WTC11 (cell line): ENCODE measurements around the gene BSN.

Source experiments
- CREM ChIP-seq: sonication (generic); formaldehyde crosslinking; IDR thresholded peaks from 2 replicates; pipeline ENCODE4 v1.8.1; 2022; ENCODE audit warnings: mild to moderate bottlenecking, missing genetic modification reagents, moderate library complexity
- NFYB ChIP-seq: sonication (generic); formaldehyde crosslinking; conservative IDR thresholded peaks from 2 replicates; pipeline ENCODE4 v1.8.0; 2022; ENCODE audit warnings: low read depth, missing genetic modification reagents
- NR2C2 ChIP-seq: sonication (generic); formaldehyde crosslinking; IDR thresholded peaks from 2 replicates; pipeline ENCODE4 v1.8.0; 2022; ENCODE audit warnings: mild to moderate bottlenecking, missing genetic modification reagents
- SMAD4 ChIP-seq: sonication (generic); formaldehyde crosslinking; IDR thresholded peaks from 2 replicates; pipeline ENCODE4 v1.8.0; 2022; ENCODE audit warnings: mild to moderate bottlenecking, missing genetic modification reagents
- TP53 ChIP-seq: sonication (generic); formaldehyde crosslinking; IDR thresholded peaks from 2 replicates; pipeline ENCODE4 v1.8.1; 2023; ENCODE audit warnings: mild to moderate bottlenecking, missing genetic modification reagents
- ZBTB21 ChIP-seq: sonication (generic); formaldehyde crosslinking; IDR thresholded peaks from 2 replicates; pipeline ENCODE4 v1.8.1; 2023; ENCODE audit warnings: mild to moderate bottlenecking, missing genetic modification reagents, borderline replicate concordance
- ZNF138 ChIP-seq: sonication (generic); formaldehyde crosslinking; conservative IDR thresholded peaks from 2 replicates; pipeline ENCODE4 v1.8.1; 2022; ENCODE audit warnings: mild to moderate bottlenecking, moderate library complexity, missing genetic modification reagents
- ZNF219 ChIP-seq: sonication (generic); formaldehyde crosslinking; IDR thresholded peaks from 2 replicates; pipeline ENCODE4 v1.8.0; 2023; ENCODE audit warnings: missing genetic modification reagents, mild to moderate bottlenecking, borderline replicate concordance
- ZNF416 ChIP-seq: fragments of 250-450 bp; sonication (Bioruptor Pico); IDR thresholded peaks from 2 replicates; pipeline ENCODE4 v1.9.0; 2021; ENCODE audit warnings: mild to moderate bottlenecking, inconsistent platforms
- ZNF671 ChIP-seq: fragments of 250-450 bp; sonication (Bioruptor Pico); IDR thresholded peaks from 2 replicates; pipeline ENCODE4 v1.8.0; 2021; ENCODE audit warnings: mild to moderate bottlenecking
- TF ChIP-seq, protein P1 (sequence below): fragments of 200-600 bp; IDR thresholded peaks from 2 replicates; pipeline ENCODE4 v1.8.0; 2022; ENCODE audit warnings: antibody characterized with exemption
- TF ChIP-seq, protein P2 (sequence below): sonication (generic); formaldehyde crosslinking; conservative IDR thresholded peaks from 2 replicates; pipeline ENCODE4 v1.8.1; 2022; ENCODE audit warnings: mild to moderate bottlenecking, missing genetic modification reagents

DNA sequence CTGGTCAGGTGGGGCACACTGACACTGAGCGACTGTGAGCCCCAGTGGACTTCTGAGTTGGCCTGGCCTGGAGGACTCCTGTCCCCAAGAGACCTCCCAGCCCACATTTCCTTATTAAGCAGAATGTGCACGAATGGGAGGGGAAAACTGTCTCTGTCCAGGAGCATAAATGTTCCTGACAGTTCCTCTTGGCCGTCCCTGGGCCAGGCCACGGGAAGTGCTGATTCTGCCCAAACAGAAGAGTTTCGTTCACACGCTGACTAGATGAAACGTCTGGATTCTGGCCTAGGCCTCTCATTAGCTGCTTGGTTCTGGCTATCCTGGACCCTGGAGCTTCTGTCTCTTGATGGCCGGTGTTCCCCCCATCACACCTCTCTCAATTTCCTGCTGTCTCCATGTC is 90.4 kb downstream of the BSN start:
- no peak for TF ChIP-seq TP53
- no peak for TF ChIP-seq ZNF138 (CRISPR knock-in tag)
- TF ChIP-seq, protein P1, sequence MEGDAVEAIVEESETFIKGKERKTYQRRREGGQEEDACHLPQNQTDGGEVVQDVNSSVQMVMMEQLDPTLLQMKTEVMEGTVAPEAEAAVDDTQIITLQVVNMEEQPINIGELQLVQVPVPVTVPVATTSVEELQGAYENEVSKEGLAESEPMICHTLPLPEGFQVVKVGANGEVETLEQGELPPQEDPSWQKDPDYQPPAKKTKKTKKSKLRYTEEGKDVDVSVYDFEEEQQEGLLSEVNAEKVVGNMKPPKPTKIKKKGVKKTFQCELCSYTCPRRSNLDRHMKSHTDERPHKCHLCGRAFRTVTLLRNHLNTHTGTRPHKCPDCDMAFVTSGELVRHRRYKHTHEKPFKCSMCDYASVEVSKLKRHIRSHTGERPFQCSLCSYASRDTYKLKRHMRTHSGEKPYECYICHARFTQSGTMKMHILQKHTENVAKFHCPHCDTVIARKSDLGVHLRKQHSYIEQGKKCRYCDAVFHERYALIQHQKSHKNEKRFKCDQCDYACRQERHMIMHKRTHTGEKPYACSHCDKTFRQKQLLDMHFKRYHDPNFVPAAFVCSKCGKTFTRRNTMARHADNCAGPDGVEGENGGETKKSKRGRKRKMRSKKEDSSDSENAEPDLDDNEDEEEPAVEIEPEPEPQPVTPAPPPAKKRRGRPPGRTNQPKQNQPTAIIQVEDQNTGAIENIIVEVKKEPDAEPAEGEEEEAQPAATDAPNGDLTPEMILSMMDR = no peak
- TF ChIP-seq NFYB = no peak
- TF ChIP-seq SMAD4 (CRISPR knock-in tag) = no peak
- TF ChIP-seq CREM (CRISPR knock-in tag) = no peak
- no peak for TF ChIP-seq ZBTB21 (CRISPR knock-in tag)
- TF ChIP-seq ZNF219 (CRISPR knock-in tag) = no peak
- no peak for TF ChIP-seq ZNF416 (CRISPR knock-in tag)
- no peak for TF ChIP-seq ZNF671 (CRISPR knock-in tag)
- TF ChIP-seq, protein P2, sequence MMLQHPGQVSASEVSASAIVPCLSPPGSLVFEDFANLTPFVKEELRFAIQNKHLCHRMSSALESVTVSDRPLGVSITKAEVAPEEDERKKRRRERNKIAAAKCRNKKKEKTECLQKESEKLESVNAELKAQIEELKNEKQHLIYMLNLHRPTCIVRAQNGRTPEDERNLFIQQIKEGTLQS (CRISPR knock-in tag) = no peak
- no peak for TF ChIP-seq NR2C2 (CRISPR knock-in tag)
